Astrocyte of the hippocampus (primary cell): ENCODE data around the gene ADCY2.

Experiments
- DNase-seq: peaks from one replicate; pipeline ENCODE4 v3.0.0; 2011; ENCODE audit warnings: low read depth, low spot score

The ADCY2 gene

DNA sequence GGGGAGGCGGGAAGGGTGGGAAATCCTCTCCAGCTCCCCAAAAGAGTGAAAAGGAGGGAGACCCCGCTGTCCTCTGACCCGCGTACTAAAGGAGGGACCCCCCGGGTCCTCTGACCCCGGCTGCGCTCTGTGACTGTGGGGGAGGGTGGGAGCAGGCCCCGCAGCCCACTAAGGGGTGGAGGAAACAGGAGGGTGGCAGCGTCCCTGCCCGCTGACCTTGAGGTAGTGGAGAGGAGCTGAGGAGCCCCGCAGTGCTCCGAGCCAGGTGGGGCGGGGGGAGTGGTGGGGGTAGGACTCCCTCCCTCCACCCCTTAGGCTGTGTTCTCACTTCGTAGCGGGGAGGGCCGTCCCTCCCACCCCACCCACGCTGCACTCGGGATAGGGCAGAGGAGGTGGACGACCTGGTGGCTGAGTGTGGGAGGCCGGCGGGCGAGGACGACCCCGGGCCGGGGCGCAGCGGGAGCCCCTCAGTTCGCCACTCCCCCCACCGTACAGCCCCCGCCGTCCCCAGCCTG, 449 bp upstream of the ADCY2 start:
- peak; percentile 19 for DNase-seq

DNA sequence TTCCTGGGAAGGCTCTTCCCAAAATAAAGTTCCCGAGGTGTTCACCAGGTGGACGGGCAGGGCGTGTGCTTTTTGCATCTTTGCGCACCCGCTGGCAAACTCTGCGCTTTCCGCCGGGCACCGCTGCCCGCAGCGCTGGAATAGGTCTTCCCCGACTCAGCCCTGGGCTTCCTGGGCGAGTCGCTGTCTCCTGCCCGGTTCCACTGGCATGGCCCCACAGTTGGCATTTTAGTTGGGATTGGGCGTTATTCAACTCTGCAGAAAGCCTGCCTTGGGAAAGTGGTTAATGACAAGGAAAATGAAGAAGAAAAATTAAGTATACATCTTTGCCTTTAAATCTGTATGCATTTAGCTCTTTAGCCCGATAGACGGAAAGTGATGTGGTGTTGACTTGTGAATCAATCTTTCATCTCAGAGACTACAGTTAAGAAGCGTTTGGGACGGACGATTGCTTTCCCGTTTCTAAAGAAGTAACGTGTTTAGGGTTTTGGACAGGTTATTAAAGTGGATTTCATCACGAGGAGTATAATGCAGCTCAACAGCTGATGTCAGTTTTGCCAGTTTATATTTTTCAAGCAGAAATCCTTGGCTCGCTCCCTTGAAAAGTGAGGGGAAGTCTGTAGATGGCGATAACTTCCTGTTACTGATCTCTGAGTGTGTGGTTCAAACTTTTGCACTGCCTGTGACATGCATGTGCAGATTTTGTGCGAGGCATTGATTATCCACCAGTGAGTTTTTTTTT, 946 bp downstream of the ADCY2 start:
- DNase-seq: peak; percentile 46

DNA sequence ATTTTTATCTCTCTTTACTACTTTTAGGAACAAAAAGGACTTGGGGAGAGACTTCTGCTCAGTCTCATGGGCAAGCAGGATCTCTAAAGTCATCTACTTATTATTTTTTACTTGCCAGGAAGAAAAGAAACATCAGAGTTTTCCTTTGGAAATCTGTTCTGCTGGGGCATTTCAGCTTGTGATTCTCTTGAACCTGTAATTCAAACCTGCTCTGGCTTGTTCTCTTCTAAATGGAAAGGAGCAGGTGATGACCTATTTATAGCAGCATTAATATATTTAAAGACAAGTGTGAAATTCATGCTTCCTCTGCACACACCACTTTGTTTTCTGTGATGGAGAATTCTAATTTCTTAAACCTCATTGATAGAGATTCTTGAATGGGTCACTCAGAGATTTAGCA, 2.0 kb downstream of the ADCY2 start:
- DNase-seq: no peak

DNA sequence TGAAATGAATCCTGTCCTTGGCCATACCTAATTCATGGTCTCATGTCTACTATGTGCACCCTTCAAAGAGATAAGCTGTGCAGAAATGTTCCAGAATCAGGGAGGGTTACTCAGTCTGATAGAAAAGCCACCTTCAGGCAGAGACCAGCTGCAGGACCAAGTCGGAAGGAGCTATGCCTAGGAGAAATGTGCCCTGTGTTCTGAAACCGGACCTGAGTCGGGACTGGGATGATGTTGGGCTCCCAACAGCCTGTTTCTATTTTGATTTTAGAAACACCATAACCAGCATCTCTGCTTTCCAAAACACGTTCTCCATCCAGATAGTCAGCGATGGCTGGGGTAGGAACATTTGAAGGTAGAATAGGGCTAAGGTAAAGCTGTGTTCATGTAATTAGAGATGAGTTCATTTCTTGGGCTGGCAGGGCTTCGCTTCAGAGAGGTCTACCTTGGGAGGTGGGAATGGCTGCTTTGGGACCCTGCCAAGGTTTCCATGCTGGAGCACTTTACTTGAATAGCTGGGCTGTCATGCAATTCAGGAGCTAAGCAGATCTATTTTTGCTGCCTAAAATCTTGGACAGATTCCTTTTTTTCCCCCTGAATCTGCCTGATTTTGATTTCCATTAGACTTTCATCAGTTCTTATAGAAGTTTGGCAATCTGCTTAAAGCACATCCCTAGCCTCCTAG, 2.8 kb downstream of the ADCY2 start:
- no peak for DNase-seq

DNA sequence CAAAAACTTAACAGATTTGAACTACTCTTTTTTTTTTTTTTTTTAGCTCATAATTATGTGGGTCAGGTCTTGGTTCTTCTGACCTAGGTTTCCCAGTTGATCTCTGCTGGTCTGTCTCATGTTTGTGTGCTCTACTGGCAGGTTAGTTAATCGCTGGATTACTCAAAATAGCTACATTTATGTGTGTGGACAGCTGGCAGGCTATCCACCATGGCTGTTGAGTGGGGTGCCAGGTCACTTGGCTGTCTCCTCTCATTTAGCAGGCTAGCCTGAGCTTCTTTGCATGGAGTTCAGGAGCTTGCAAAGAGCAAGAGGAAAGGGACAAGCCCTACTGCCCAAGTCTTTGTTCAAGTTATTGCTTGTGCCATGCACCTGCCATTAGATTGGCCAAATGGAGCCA, 9.3 kb downstream of the ADCY2 start:
- DNase-seq: no peak

DNA sequence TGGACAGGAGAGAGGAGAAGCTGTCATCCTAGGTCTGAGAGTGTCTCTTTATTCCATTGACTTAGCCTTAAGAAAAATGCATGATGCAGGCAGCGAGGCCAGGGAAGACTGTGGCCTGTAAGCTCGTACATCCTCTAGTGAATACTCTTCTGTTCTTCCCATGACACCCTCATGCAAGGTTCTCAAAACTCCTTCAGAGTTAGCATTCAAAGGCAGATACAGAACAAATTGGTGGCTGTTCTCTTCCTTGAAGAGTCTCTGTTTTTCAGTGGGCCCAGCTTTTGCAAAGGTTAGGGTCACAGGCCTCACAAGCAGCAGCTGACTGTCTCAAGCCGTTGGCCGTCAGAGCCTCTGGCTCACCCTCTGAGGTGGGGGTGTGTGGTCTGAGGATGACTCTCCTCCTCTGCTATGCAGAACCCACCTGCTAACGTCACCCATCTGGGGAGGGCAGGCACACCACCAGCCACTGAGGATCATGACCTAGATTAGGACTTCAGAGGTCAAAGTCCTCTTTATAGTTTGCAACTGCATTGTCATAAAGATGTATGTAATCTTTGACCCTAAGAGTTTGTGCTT, 15.1 kb downstream of the ADCY2 start:
- DNase-seq: peak; percentile 43

DNA sequence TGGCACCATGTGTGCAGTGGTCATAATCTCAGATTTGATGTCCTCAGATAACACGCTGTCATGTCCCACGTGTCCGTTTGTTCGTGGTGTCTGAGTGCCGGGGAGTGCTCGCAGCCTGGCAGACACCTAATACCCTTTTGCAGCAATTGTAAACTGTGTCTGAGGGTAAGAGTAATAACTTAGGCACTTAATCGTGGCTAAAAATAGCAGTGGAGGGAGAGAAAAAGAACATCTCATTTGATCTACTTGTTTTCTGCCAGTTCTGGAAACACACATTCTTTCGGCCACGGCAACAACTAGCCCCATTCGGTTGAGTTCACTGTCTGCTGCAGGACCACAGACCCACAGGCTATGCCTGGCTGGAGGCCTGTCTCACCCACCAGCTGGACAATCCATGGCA, 16.5 kb downstream of the ADCY2 start:
- peak; percentile 29 for DNase-seq

DNA sequence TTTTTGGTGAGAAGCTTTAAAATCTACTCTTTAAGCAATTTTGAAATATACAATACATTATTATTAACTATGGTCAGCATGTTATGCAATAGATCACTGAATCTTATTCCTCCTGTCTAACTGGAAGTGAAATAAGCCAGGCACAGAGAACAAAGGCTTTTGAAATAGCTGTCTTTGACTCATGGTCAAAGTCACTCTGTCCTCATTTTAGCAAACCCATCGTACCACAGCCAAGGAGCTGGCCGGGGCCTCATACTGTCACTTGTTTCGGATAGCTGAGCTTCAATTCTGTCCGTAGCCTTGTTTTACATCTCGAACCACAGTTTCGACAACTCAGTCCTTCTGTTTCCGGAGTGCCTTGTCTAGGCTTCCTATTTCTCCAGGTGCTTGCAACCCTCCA, 19.2 kb downstream of the ADCY2 start:
- DNase-seq: no peak

DNA sequence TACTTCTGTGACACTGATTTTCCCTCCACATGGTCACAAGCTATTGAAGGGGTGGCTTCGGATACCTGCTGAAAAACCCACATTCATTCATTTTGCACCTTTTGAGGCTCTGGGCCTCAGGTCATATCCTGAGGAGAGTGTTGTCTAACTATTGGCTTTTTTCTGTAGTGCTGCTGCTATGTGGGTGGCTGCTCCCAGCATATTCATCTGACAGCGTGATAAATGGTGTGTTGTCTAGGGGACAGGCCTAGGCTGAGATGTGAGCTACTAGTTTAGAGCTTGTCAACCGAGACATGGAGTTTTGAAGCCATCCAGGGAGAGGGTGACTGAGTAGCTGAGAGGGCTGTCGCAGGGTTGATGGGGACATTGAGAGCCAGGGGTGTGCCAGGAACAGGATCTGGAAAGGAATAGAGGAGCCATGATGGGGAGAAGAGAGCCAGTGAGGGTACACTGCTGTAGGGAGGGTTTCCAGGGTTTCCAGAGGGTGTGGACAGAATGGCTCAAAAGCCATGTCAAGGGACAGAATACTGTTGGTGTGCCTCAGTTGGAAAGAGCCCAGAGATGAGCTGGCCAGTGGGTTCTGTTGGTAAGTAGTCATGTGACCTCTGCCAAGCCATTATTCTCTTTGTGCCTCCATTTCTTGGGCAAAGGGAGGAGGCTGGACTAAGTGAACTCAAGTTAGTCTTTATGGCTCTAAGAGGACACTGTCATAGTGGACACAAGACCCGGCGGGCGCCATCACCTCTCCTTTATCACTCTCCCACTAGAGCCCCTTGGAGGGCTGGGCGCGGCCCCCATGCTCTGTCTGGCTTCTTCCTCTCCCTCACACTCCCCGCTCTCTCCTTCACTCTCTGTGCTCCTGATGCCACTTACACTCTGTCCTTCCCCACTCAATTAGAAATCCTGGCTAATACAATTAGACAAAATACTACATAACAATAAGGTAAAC, 19.9 kb downstream of the ADCY2 start:
- no peak for DNase-seq

DNA sequence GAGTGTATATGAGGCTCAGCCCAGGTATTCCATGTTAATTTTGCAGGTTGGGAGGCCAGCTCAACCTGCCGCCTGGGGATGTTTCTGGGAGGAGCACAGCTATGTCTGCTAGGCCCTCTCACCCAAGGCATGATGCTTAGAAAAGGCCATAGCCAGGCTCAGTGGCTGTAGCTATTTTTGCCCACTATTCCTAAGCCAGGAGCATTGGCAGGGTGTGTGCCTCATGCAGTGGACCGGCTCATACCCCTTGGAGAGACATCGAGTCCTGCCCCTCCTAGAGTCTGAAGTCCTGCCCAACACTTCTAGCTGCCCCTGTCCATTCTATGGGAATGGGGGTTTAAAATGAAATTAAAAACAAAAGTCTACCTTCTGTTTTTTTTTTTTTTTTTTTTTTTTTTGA, 22.3 kb downstream of the ADCY2 start:
- no peak for DNase-seq

DNA sequence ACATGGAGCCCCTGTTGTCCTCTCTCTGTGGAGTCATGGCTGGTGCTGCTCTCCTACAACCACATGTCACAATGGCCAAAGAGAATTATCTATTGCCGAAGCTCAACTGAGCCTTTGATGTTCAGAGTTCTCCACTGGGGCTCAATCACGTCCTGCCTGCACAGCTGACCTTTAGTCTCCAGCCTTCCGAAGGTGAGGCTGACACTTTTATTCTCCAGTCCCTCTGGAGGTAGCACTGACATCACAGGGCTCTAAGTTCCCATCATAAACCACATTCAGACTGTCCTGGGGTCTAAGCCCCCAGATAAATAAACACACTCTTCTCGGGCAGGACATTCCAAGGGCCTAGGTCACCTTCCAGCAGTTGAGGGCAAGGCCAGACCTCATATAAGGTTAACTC, 23.4 kb downstream of the ADCY2 start:
- DNase-seq: no peak

DNA sequence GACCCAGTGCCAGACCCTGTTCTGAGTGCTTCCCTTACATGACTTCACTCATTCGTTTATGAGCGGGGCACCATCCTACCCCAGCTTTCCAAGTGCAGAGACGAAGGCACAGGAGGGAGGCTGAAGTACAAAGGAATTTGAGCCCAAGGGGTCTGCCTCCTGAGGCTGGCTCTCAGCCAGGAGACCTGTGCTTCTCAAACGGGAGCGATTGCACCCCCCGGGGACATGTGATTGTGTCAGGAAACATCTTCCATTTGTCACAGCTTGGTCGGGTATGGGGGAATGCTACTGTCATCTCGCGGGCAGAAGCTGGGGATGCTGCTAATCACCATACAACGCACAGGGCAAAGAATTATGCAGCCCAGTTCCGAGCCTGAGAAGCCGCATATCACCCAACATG, 23.9 kb downstream of the ADCY2 start:
- DNase-seq: no peak

DNA sequence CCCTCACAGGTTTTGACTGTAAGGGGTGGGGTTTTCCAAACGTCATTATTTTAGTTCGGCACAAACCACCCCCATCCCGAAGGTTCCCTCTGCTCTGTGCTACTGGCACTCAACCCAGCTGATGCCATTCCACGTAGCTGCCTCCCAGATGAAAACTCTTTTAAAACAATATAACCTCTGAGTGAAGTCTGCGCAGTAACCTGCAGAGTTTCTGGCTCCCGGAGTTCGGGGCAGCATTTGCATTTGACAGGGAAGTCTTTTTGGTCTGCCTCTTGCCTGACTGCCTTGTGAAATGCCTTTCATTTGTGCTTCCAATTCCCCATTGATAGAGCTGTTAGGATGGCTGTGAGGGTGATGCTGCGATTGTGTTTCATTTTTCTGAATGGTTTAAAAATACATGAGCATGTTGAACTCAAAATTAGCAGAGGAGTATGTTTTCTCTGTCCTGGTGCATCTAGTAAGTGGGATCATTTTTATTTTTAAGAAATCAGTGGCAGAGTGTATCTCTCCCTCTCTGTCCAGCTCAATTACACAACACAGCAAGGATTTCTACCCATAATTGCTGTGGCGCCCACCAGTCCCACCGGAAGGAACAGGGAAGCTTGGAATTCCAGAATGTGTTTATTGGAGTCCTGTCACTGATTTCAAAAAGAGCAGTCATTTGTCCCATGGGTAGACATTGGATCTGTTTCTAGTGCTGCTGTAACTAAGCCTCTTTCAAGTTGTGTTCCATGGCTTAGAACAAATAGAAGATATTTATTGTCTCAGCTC, 24.8 kb downstream of the ADCY2 start:
- peak; percentile 16 for DNase-seq

DNA sequence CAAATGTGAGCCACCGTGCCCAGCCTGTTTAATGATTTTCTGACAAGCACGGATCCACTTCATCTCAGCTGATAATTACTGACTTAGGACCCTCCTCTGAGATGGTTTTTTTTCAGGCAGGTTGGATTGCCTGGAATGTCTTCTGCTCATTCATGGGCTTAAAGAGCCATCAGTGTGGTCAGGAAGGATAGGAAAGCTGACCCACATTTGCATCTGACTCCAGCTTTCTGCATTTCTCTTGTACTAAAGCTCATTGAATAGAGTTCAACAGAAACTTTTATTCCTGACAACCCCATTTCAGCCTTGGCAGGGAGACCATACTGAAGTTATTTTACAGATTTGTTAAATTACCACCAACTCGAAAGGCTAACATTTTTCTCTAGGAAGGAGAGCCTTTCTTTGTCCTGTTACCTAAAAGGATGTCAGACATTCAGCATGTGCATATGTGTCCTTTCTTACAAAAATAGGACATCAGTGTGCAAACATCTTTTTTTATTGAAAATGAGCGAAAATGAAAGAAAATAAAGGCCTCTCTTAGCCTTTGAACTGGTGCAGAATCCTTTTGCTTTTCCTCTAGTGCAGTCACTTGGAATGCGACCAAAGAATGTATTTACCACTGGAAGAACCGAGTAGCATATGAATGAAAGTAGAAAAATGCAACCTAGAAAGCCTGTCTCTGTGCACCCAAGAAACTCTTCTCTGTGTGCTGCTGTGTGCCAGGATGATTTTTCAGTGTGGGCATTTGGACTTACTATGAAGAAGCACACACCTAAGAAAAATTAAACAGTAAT, 26.6 kb downstream of the ADCY2 start:
- peak; percentile 69 for DNase-seq

DNA sequence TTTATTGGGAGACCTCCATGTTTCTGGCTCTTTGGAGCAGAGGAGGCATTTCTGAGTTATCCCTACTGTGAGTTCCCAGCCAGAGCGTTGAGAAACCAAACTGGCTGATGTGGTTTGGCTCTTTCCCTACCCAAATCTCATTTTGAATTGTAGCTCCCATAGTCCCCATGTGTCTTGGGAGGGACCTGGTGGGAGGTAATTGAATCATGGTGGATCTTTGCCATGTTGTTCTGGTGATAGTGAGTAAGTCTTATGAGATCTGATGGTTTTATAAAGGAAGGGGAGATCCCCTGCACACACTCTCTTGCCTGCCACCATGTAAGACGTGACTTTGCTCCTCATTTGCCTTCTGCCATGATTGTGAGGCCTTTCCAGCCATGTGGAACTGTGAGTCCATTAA, 27.3 kb downstream of the ADCY2 start:
- DNase-seq: peak; percentile 71

DNA sequence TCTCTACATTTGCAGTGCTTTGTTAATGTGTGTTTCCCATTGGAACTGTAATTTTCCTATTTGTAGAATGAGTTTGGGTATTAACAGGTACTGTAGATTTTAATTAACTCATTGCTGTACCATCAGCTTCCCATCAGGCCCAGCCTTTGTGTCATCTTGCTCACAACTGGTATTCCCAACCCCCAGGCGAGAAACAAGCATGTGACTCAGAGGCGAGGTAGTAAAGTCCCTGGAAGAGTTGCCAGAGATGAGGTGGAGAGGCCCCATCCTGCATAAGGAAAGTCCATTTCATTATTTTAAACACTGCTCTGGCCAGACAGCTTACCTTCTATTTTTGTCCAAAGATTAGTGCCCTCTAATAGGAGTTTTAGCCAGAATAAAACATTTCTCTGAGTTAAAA, 29.9 kb downstream of the ADCY2 start:
- no peak for DNase-seq

DNA sequence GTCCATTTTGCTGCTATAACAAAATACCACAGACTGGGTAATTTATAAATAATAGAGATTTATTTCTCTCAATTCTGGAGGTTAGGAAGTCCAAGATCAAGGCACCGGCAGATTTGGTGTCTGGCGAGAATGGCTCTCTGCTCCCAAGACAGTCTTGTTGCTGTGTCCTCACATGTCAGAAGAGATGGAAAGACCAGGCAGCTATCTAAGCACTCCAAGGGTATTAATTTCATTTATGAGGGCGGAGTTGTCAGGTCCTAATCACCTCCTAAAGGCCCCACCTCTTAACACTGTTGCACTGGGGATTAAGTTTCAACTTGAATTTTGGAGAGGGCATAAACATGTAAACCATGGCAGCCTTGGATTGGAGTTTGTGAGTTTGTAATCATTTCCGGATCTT, 30.3 kb downstream of the ADCY2 start:
- DNase-seq: no peak

DNA sequence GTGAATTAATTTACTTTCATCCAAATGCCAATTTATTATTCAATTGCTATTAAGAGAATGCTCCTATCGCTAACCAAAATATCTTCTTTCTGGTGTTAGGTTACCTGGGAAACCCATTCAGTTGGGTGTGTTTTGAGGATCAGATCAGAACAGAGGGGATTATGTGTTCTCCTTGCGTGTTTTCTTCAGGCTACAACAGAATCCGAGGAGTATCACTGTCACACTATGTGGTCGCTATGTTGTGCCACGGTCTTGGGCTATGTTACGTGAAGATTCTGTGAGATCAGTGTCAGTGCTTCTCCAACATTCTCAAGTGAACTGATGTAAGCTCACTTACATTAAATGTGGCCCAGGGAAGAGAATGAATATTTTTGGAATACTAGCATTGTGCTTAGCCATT, 39.0 kb downstream of the ADCY2 start:
- DNase-seq: no peak

DNA sequence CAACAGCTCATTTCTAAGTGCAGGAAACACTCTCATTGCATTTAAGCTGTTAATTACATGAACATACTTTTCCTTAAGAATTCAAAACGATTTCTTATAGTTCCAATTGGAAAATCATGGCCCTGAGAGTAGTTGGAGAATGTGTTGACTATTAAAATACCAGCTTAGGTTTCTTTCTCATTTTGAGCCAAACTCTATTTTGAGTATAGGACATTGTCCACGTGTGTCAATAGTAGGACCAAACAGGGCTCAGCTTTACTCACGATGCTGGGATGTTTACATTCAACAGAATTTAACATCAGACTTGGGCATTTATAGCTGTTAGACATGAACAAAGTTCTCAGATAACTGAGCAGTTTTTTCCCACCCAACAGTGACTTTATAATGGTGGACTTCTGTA, 39.6 kb downstream of the ADCY2 start:
- no peak for DNase-seq

DNA sequence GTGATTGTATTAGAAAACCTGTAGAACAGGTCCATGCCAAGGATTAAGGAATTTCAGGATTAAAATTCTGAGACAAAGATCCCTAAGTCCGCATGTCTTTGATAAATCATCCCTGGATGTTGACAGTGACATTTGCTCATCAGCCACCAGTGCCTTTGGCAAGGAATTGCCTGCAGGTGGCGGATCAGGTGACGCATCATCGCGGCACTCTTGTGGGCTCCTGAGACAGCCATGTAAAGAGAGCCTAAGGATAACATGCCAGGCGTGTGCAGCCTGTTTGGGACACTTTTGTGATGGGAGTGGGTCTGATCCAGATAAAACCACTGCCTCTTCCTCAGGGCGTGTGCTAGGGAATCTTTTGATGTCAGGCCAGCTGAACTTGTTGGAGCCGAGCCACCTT, 40.6 kb downstream of the ADCY2 start:
- no peak for DNase-seq
